ENCODE data around the gene SMCO1. TPM values are rescaled to one million over a fixed set of nuclear protein-coding genes. Genes with fewer than 3 reads are reported as not detected.

SMCO1 gene
- polyA plus RNA-seq, 1 of the 3 experiments (the other 2 are of a cell fraction) = not detected

DNA sequence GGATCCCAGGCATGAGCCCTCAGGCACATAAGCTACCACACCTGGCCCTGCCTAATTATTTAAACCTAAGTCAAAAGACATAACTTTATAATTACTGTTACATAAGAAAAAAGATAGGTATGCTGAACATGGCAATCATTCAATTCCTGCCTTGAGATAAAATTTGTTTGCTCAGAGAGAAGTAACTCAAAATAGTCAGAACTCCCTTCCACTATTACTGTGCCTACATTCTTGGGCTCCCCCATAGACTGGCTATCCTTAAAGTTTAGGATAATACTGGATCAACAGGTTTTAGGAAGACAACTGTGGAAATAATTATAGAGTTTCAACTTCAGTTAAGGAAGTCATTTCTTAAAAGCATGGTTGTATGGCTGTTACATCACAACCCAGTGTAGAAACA is 43.3 kb upstream of the SMCO1 start:
- Histone ChIP-seq H3K36me3 (replicated peaks in 1 of 2; ENCODE audit: control insufficient read depth in 1 of 2, insufficient read depth in 2 of 2, low read length in 1 of 2) (peaks cover 14 to 20% of the 10 kb centered on the region in 2 experiments), H3K4me2 (no peak overlapping the region), H3K27ac (ENCODE audit: low read depth in 2 of 2, low read length in 1 of 2) (no peak overlapping the region), H2AFZ (ENCODE audit: low read depth) (no peak overlapping the region), H3K79me2 (ENCODE audit: insufficient read depth) (peaks cover 22% of the 10 kb centered on the region), H3K9ac (no peak overlapping the region), H4K20me1 (ENCODE audit: insufficient read depth) (no peaks in the 10 kb centered on the region), H3K4me3 (ENCODE audit: low read depth in 2 of 2, low read length in 1 of 2) (no peak overlapping the region), H3K9me3 (no peaks in the 10 kb centered on the region), H3F3A (replicated peaks; ENCODE audit: insufficient read depth) (peaks cover 14% of the 10 kb centered on the region), H3K4me1 (ENCODE audit: control insufficient read depth in 1 of 2, insufficient read depth in 2 of 2, low read depth in 1 of 2, low read length in 1 of 2) (no peaks in the 10 kb centered on the region), H3K27me3 (ENCODE audit: insufficient read depth) (no peaks in the 10 kb centered on the region), H3K9me2 (no peaks in the 10 kb centered on the region)
- CTCF ChIA-PET = no interaction called here
- DNase-seq = no peak
- TF ChIP-seq USF2 (IDR thresholded peaks at IDR 0.05; ENCODE audit: borderline replicate concordance, low read depth, low read length) (no peak), MEF2A (IDR thresholded peaks at IDR 0.05; ENCODE audit: borderline replicate concordance, low read depth) (no peak), SMC3 (IDR thresholded peaks at IDR 0.05; ENCODE audit: low read depth, low read length) (no peak), FOXJ3 (CRISPR knock-in tag; IDR thresholded peaks at IDR 0.05) (no peak), MXI1 (IDR thresholded peaks at IDR 0.05; ENCODE audit: low read depth, low read length) (no peak), JUND (IDR thresholded peaks at IDR 0.05) (no peak), PBX3 (IDR thresholded peaks at IDR 0.05) (no peak), SIN3A (IDR thresholded peaks at IDR 0.05; ENCODE audit: borderline replicate concordance, low read depth, low read length) (no peak), REST (IDR thresholded peaks at IDR 0.05; ENCODE audit: low read depth, low read length) (no peak), GATA2 (CRISPR knock-in tag; IDR thresholded peaks at IDR 0.05) (no peak), FOSL2 (IDR thresholded peaks at IDR 0.05; ENCODE audit: borderline replicate concordance, low read depth) (no peak), TAF1 (IDR thresholded peaks at IDR 0.05; ENCODE audit: borderline replicate concordance, low read depth, low read length) (no peak)
- TF ChIP-seq, protein P1, sequence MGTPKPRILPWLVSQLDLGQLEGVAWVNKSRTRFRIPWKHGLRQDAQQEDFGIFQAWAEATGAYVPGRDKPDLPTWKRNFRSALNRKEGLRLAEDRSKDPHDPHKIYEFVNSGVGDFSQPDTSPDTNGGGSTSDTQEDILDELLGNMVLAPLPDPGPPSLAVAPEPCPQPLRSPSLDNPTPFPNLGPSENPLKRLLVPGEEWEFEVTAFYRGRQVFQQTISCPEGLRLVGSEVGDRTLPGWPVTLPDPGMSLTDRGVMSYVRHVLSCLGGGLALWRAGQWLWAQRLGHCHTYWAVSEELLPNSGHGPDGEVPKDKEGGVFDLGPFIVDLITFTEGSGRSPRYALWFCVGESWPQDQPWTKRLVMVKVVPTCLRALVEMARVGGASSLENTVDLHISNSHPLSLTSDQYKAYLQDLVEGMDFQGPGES (IDR thresholded peaks at IDR 0.05; ENCODE audit: low read depth, low read length) = no peak
- TF ChIP-seq, protein P2, sequence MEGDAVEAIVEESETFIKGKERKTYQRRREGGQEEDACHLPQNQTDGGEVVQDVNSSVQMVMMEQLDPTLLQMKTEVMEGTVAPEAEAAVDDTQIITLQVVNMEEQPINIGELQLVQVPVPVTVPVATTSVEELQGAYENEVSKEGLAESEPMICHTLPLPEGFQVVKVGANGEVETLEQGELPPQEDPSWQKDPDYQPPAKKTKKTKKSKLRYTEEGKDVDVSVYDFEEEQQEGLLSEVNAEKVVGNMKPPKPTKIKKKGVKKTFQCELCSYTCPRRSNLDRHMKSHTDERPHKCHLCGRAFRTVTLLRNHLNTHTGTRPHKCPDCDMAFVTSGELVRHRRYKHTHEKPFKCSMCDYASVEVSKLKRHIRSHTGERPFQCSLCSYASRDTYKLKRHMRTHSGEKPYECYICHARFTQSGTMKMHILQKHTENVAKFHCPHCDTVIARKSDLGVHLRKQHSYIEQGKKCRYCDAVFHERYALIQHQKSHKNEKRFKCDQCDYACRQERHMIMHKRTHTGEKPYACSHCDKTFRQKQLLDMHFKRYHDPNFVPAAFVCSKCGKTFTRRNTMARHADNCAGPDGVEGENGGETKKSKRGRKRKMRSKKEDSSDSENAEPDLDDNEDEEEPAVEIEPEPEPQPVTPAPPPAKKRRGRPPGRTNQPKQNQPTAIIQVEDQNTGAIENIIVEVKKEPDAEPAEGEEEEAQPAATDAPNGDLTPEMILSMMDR (IDR thresholded peaks at IDR 0.05) = no peak
- POLR2A ChIA-PET = no interaction called here

Data from SK-N-SH (cell line).